Activated naive CD4-positive, alpha-beta T cell treated with anti-CD3 and anti-CD28 coated beads, Interleukin-2, amount 10 ng/mL, durations not matched to agents 7 days and 5 days (primary cell): ENCODE measurements around the gene LMO4.

Experiments
- CTCF ChIA-PET: fragments of 350-600 bp; sonication (Branson Sonifier 250); formaldehyde crosslinking; loops from one replicate; lab custom pipeline; 2021; ENCODE audit warnings: antibody characterized with exemption; lab: Charles Lee
- DNase-seq: peaks from one replicate; pipeline ENCODE4 v3.0.0-alpha.2; 2020
- H3K27ac Mint-ChIP-seq: one replicate; pipeline ENCODE4 v1.8.0; 2021; ENCODE audit warnings: mild to moderate bottlenecking, moderate library complexity, mixed read lengths
- H3K27me3 Mint-ChIP-seq: one replicate; pipeline ENCODE4 v1.8.0; 2021; ENCODE audit warnings: mild to moderate bottlenecking, mixed read lengths
- H3K36me3 Mint-ChIP-seq: one replicate; pipeline ENCODE4 v1.8.0; 2021; ENCODE audit warnings: mixed read lengths
- H3K4me1 Mint-ChIP-seq: one replicate; pipeline ENCODE4 v1.8.0; 2021; ENCODE audit warnings: mixed read lengths
- H3K4me3 Mint-ChIP-seq: one replicate; pipeline ENCODE4 v1.8.0; 2021; ENCODE audit warnings: mild to moderate bottlenecking, moderate library complexity, mixed read lengths
- H3K9me3 Mint-ChIP-seq: one replicate; pipeline ENCODE4 v1.8.0; 2021; ENCODE audit warnings: mixed read lengths

The LMO4 gene

DNA sequence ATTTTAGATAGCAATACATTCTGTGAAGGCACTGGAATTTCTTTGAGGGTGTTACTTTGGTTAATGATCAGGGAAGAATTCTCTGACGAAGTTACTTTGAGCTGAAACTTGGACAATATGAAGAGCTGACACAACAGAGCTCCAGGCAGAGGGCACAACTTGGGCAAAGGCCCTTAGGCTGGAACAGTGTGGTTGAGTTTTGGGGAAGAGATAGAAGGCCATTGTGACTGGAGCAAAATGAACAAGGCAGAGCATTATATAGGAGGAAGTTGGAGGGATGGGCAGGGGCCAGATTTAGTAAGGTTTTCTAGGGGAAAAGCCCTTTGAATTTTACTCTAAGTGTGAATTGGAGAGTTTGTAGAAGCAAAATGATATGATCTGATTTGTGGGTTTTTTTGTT, 30.9 kb downstream of the LMO4 start:
- no peak for DNase-seq
- Mint-ChIP-seq H3K27me3 (no peaks in the 10 kb centered on the region), H3K4me1 (no peaks in the 10 kb centered on the region), H3K27ac (no peak overlapping the region), H3K9me3 (no peaks in the 10 kb centered on the region), H3K36me3 (no peaks in the 10 kb centered on the region), H3K4me3 (no peak overlapping the region)
- CTCF ChIA-PET: interaction anchor here (1.6 kb wide), 1 partner anchor 34 kb away, joined by 4 read pairs; no protein-coding TSS in a partner anchor

DNA sequence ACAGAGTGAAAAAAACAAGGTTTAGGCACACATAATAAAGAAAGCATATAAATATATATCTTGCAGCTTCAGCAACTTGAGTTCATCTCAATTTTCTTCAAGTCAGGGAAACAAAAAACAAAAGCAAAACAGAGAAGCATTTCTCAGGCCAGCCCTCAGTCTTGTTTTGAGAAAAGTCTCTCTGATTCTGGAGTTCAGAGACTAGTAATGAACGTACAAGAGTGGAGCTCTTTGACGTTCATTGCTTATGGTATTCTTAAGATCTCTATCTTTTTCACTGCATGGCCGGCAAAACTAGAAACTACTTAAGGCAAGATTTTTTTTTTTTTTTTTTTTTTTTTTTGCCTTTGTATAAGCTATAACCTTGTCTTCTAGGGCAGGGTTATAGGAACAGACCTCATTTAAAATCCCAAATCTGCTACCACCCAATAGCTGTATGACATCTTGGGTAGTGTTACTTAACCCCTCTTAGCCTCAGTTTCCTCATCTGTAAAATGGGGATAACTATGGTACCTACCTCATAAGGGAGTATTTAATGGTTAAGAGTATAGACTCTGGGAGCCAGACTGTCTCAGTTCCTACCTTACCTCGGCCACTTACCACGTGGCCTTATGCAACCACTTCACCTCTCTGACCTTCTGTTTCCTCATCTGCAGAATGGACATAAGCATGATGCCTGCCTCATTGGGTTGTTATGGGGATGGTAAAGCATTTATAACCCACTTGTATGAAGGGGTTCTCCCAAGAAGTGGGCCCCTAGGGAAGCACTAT, 33.6 kb downstream of the LMO4 start:
- H3K27ac Mint-ChIP-seq: no peak overlapping the region
- H3K4me1 Mint-ChIP-seq: no peaks in the 10 kb centered on the region
- no peaks in the 10 kb centered on the region for H3K27me3 Mint-ChIP-seq
- H3K4me3 Mint-ChIP-seq: no peak overlapping the region
- no peak for DNase-seq
- H3K9me3 Mint-ChIP-seq: no peaks in the 10 kb centered on the region
- CTCF ChIA-PET: no interaction called here
- no peaks in the 10 kb centered on the region for H3K36me3 Mint-ChIP-seq

DNA sequence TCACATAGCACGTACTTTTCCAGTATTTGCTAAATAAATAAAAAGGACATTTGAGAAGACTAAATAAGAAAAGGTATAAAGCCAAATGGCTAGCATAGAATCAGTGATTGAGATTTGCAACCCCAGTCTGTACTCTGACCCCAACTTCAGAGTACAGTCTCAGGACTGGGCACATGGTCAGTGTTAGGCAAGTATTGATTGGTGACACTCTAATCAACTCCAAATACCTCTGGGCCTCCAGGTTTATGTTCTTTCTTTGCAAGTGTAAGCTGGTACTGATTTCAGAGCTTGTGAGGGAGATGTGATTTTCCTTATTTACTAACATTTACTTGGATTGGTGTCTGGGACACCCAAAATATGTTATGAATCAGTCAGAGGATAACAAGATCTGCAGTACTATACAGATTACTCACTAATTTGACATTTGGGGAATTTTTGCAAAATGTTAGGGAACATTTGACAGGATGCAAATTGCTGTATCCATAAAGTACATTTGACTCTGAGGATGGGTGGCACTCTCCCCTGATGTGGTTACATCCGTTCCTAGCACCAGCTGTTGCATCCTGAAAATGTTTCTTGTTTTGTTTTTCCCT, 34.2 kb downstream of the LMO4 start:
- Mint-ChIP-seq H3K4me3 (no peak overlapping the region), H3K27me3 (no peaks in the 10 kb centered on the region), H3K27ac (no peak overlapping the region), H3K36me3 (no peaks in the 10 kb centered on the region), H3K4me1 (no peaks in the 10 kb centered on the region), H3K9me3 (no peaks in the 10 kb centered on the region)
- no peak for DNase-seq
- CTCF ChIA-PET: no interaction called here

DNA sequence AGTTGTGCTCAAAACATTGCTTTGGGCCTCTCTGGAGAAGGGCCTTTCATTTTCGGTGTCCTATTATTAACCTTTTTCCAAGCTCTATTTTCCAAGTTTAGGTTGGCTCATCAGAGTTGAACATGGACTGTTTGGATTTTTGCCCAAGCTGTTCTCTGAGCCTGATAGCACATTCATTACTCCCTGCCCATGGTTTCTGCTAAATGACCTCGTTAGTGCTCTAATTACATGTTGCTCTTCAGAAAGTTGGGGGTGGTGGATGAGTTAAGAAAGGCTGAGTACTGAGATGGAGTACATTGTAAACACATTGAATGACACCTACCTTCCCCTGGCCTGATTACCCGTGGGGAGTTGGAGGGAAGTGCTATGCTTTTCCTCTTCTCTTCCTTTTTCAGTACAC, 38.9 kb downstream of the LMO4 start:
- no peaks in the 10 kb centered on the region for H3K4me1 Mint-ChIP-seq
- peaks cover 2% of the 10 kb centered on the region for H3K9me3 Mint-ChIP-seq
- no peaks in the 10 kb centered on the region for H3K27me3 Mint-ChIP-seq
- no peaks in the 10 kb centered on the region for H3K36me3 Mint-ChIP-seq
- no peak overlapping the region for H3K27ac Mint-ChIP-seq
- CTCF ChIA-PET: no interaction called here
- H3K4me3 Mint-ChIP-seq: no peak overlapping the region
- DNase-seq: no peak

DNA sequence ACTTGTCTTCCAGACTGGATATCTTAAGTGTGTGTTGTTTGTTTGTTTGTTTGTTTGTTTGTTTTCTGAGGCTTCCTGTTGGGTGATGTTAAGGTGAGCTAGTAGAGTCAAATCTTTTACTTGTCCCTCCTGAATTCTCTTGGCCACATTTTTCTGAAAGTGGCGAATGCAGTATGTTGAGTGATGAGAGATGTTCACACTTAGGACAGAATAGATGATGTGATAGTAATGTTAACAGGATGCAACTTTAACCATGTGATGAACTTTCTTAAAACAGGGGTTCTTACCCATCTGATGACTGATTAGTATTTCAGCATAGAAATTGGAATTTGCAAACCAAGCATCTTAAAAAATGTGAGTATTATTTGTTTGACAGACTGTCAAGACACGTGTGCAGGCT, 40.2 kb downstream of the LMO4 start:
- H3K27ac Mint-ChIP-seq: no peak overlapping the region
- H3K27me3 Mint-ChIP-seq: no peaks in the 10 kb centered on the region
- peaks cover 2% of the 10 kb centered on the region for H3K9me3 Mint-ChIP-seq
- H3K4me1 Mint-ChIP-seq: no peaks in the 10 kb centered on the region
- CTCF ChIA-PET: no interaction called here
- H3K4me3 Mint-ChIP-seq: no peak overlapping the region
- DNase-seq: no peak
- no peaks in the 10 kb centered on the region for H3K36me3 Mint-ChIP-seq

DNA sequence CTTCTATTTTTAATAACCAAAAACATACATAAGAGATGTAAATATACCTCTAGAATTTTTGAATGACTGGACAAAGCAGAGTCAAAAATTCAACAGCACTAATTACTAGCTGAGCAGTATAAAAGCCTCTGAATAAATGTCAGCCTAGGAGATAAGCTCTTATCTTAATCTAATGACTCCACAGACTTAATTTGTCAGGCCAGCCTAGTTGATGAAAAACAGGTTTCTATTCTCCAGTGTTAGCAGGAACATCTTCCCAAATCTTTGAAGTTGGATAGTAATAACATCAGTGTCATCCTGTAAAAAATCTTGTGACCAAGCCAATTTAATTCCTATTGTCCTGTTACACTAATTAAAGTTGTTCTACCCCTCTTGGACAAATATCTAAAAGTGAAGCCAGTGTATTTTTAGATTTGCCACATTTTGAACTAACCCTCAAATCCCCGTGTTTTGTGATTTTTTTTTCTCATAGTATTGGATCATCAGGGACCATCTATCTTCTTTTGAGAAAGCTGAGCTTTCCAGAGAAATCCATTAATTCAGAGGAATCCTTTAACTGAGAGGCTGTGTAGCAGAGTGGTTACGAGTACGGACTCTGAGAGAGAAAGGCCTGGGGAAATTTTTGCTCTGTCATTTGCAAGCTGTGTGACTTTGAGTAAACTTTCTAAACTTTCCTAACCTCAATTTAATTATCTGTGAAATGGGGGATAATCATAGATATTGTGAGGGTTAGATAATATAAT, 41.2 kb downstream of the LMO4 start:
- Mint-ChIP-seq H3K4me1 (no peaks in the 10 kb centered on the region), H3K9me3 (peaks cover 2% of the 10 kb centered on the region), H3K4me3 (no peak overlapping the region), H3K36me3 (no peaks in the 10 kb centered on the region), H3K27me3 (no peaks in the 10 kb centered on the region), H3K27ac (no peak overlapping the region)
- DNase-seq: no peak
- CTCF ChIA-PET: no interaction called here

DNA sequence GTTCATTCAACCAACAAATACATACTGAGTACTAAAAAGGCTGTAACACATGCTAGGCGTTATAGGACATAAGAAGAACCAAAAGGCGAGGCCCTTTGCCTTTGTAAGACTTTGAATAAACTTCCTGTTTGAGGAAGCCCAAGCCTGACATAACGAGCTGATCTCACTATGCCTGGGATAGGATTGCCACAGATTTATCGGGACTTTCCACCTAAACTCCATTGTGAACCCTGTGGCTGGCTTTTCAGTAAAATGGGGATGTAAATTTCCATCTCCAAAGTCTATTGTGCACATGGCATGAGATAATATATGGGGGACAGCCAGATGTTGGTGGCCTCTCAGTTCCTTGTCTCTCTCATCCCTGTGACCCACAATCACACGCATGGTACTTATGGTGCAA, 41.9 kb downstream of the LMO4 start:
- DNase-seq: no peak
- H3K27ac Mint-ChIP-seq: no peak overlapping the region
- CTCF ChIA-PET: no interaction called here
- no peak overlapping the region for H3K4me3 Mint-ChIP-seq
- peaks cover 2% of the 10 kb centered on the region for H3K9me3 Mint-ChIP-seq
- H3K36me3 Mint-ChIP-seq: no peaks in the 10 kb centered on the region
- H3K4me1 Mint-ChIP-seq: no peaks in the 10 kb centered on the region
- H3K27me3 Mint-ChIP-seq: no peaks in the 10 kb centered on the region

DNA sequence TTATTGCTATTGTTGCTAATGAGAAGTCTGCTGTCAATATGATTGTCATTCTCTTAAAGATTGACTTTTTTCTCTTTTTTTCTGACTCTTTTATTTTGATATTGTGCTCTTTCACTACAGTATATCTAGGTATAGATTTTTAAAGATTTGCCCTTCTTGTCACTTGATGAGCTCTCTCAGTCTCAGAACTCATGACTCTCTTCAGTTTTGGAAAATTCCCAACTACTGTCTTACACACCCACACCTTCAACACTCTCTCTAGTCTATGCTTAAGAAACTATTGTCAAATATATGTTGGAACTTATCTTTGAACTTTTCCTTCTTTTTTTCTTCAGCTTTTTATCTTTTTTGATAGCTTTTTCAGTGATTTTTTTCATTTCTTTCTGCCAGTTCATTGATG, 50.6 kb downstream of the LMO4 start:
- H3K9me3 Mint-ChIP-seq: peaks cover 9% of the 10 kb centered on the region
- no peak overlapping the region for H3K27ac Mint-ChIP-seq
- CTCF ChIA-PET: no interaction called here
- peaks cover 7% of the 10 kb centered on the region for H3K27me3 Mint-ChIP-seq
- DNase-seq: no peak
- H3K4me1 Mint-ChIP-seq: no peaks in the 10 kb centered on the region
- H3K4me3 Mint-ChIP-seq: no peak overlapping the region
- peaks cover 1% of the 10 kb centered on the region for H3K36me3 Mint-ChIP-seq

DNA sequence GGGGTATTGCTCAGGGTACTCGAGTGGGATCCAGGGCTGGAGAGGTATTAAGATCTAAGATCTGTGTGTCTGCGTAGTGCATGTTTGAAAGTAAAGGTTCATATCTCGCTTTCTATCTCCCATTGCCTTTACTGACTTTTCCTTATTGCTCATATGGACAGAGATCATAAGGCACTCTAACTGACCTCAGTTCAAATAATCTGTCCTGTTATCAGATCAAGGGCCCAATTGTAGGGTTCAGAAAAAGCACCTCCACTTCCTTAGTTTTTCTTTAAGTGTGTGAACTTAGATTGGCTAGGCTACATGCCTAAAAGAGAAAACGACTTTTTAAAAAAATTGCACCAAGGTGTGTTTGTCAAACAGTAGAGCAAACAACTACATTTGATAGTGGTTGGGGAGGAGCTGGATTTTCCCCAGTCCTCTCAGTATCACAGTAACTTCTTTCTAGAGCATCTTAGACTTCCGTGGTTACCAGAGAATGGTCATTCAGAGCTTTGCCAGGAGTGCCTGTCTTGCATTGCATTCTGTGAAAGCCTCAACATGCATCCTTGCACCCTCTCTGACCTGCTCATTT, 57.6 kb downstream of the LMO4 start:
- no peak overlapping the region for H3K4me3 Mint-ChIP-seq
- H3K36me3 Mint-ChIP-seq: no peaks in the 10 kb centered on the region
- H3K4me1 Mint-ChIP-seq: no peaks in the 10 kb centered on the region
- H3K27me3 Mint-ChIP-seq: peaks cover 20% of the 10 kb centered on the region
- no peak overlapping the region for H3K27ac Mint-ChIP-seq
- CTCF ChIA-PET: no interaction called here
- H3K9me3 Mint-ChIP-seq: no peaks in the 10 kb centered on the region
- no peak for DNase-seq

DNA sequence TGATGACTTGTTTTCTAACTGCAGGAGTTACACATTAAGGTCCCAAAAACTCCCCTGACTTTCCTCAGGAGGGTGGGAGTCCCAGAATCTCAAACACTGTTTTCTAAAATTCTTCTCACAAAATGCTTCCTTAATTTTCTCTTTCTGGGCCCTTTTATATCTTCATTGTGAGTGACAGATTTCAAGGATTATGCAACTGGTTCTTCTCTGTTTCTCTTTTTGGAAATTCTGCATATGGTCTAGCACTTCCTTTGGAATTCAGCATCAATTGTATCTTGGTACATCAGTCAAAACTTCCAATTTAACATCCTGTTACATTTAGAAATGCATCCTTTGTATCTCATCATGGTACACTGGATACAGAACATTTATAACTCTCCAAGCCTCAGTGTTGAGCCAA, 59.7 kb downstream of the LMO4 start:
- Mint-ChIP-seq H3K4me1 (no peaks in the 10 kb centered on the region), H3K36me3 (no peaks in the 10 kb centered on the region), H3K4me3 (no peak overlapping the region), H3K27ac (no peak overlapping the region), H3K9me3 (no peaks in the 10 kb centered on the region), H3K27me3 (peaks cover 24% of the 10 kb centered on the region)
- no peak for DNase-seq
- CTCF ChIA-PET: no interaction called here

DNA sequence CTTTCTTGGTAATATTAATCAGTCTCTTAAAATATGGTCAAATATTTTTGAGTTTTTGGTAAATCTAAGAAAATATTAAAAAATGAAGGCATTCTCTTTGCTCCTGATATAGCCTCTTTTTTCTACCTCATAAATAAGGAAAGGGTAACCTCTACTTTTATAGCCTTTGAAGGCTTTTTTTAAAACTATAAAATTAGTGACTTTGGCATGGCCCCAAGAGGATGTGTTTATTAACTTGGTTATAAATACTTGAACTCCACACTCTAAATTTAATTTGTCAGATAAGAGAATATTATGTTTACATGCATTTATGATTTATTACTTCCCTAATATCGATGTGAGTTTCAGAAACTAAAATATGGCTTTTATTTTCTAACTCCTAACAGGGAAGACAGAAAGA, 60.3 kb downstream of the LMO4 start:
- Mint-ChIP-seq H3K27ac (no peak overlapping the region), H3K4me1 (no peaks in the 10 kb centered on the region), H3K9me3 (no peaks in the 10 kb centered on the region), H3K4me3 (no peak overlapping the region), H3K36me3 (no peaks in the 10 kb centered on the region), H3K27me3 (peaks cover 20% of the 10 kb centered on the region)
- DNase-seq: no peak
- CTCF ChIA-PET: no interaction called here

DNA sequence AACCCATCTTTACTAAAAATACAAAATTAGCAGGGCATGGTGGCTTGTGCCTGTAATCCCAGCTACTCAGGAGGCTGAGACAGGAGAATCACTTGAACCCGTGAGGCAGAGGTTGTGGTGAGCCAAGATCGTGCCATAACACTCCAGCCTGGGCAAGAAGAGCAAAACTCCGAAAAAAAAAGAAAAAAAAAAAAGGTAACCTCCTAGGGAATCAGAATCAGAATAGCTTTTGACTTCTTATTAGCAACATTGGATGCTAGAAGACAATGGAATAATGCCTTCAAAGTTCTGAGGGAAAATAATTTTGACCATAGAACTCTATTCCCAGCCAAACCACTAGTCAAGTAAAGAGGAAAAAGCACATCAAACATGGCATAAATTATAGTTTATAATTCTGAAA, 60.9 kb downstream of the LMO4 start:
- Mint-ChIP-seq H3K27ac (no peak overlapping the region), H3K9me3 (no peaks in the 10 kb centered on the region), H3K4me3 (no peak overlapping the region), H3K4me1 (no peaks in the 10 kb centered on the region), H3K36me3 (no peaks in the 10 kb centered on the region), H3K27me3 (peaks cover 18% of the 10 kb centered on the region)
- DNase-seq: no peak
- CTCF ChIA-PET: no interaction called here

DNA sequence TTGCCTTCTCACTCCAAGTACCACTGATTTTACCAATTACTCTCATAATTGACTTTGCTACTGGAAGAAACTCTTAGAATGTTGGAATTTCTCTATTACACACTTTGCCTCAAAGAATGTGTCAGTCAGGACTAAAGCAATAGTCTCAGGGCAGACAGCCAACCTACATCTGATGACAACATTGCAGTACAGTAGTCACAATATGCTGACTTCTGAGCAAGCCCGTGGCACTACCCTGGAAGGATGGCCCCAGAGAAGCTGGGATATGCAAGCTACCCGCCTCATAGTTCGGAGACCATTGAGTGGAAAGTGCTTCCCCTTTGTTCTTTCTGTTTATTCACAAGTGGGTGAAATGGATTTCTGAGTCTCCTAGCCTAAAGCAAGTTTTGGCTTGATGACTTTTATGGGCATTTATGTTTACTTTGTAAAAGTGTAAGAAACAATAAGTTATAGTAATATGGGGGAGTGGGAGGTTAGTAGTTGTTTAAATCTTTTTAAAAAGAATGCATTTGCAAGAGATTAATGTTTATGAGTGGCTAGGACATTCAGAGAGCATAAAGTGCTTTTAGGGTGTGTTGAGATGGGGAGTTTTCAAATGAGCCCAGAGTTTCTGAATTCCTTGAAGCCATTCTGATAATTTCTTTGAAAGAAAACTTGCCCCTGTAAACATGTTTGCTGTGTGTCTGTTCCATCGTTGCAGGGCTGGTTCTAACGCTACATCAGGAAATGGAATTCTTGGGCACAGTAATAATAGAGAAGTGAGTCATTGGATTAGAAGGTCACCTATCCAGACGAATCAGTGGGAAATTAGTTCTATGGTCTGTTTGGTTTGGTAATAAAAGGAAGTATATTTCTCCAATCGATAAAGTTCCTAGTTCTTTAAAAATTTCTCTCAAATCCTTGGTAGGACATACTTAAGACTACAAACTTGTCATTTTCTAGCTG, 63.8 kb downstream of the LMO4 start:
- Mint-ChIP-seq H3K27ac (no peak overlapping the region), H3K4me1 (no peaks in the 10 kb centered on the region), H3K36me3 (no peaks in the 10 kb centered on the region), H3K27me3 (peaks cover 15% of the 10 kb centered on the region), H3K9me3 (no peaks in the 10 kb centered on the region), H3K4me3 (no peak overlapping the region)
- CTCF ChIA-PET: no interaction called here
- DNase-seq: no peak
